Ascending aorta (tissue), 2 donors: ENCODE measurements around the gene DEPDC7. TPM values are rescaled to one million over a fixed set of nuclear protein-coding genes. Genes with fewer than 3 reads are reported as not detected.

Source experiments
- DNase-seq, 2 donors: peaks; one replicate each; pipeline ENCODE4 v3.0.0-alpha.2; 2019; ENCODE audit warnings: low spot score in 2 of 2
- H3K27ac ChIP-seq, 2 donors: fragments of 200-600 bp; sonication (generic); one replicate each; pipeline ENCODE4 v1.5.1; 2016 to 2017; ENCODE audit warnings: mild to moderate bottlenecking in 1 of 2
- H3K27me3 ChIP-seq: fragments of 200-600 bp; sonication (generic); one replicate; pipeline ENCODE4 v1.5.1; 2017
- H3K36me3 ChIP-seq, 2 donors: fragments of 200-600 bp; sonication (generic); one replicate each; pipeline ENCODE4 v1.5.1; 2016
- H3K4me1 ChIP-seq, 2 donors: fragments of 200-600 bp; sonication (generic); one replicate each; pipeline ENCODE4 v1.5.1; 2016 to 2017; ENCODE audit warnings: mild to moderate bottlenecking in 1 of 2
- H3K4me3 ChIP-seq, 2 donors: fragments of 200-600 bp; sonication (generic); one replicate each; pipeline ENCODE4 v1.5.1; 2016 to 2017; ENCODE audit warnings: mild to moderate bottlenecking in 1 of 2
- H3K9me3 ChIP-seq, 2 donors: fragments of 200-600 bp; sonication (generic); one replicate each; pipeline ENCODE4 v1.5.1; 2016
- intact Hi-C: fragments of 100-400 bp; cut with DNase I; formaldehyde crosslinking; loops from one replicate; pipeline ENCODE4 v1.15.1; 2023
- total RNA-seq: library from RNA; depleted of rRNA; stranded (reverse); fragments of >200 nt; gene quantifications from one replicate; pipeline ENCODE4 v1.1.0, GENCODE V29; 2016
- TF ChIP-seq, protein P1 (sequence below), 3 experiments: fragments of 200-600 bp in 2 of 3; fragments of 450-650 bp in 1 of 3; sonication (generic) in 2 of 3; IDR thresholded peaks; one replicate each; pipeline ENCODE4 v1.5.1; 2016 to 2019; ENCODE audit warnings: antibody characterized with exemption in 3 of 3, mild to moderate bottlenecking in 1 of 3, moderate library complexity in 1 of 3

The DEPDC7 gene
- total RNA-seq, 1 donor from 2014 or later: not detected

DNA sequence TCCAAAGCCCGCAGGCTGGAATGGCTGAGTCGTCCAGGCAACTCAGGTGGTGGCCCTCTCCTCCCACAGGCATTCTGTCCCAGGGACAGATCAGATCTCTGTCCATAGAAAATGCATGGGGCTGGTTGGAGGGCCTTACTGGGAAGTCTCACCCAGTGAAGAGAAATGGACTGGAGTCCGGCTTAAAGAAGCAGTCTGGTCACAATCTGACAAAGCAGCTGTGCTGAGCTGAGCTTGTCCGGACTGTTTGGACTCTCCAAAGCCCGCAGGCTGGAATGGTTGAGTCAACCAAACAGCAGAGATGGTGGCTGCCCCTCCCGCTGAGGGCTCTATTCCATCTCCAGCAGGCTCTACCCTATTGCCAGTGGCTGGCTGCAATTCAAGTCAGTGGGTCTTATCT, 14.4 kb upstream of the DEPDC7 start:
- no peaks in the 10 kb centered on the region for H3K27me3 ChIP-seq
- DNase-seq: no peak
- intact Hi-C loops: no loop called here
- no peaks in the 10 kb centered on the region for H3K36me3 ChIP-seq
- no peak overlapping the region for H3K27ac ChIP-seq
- no peaks in the 10 kb centered on the region for H3K4me1 ChIP-seq
- TF ChIP-seq, protein P1, sequence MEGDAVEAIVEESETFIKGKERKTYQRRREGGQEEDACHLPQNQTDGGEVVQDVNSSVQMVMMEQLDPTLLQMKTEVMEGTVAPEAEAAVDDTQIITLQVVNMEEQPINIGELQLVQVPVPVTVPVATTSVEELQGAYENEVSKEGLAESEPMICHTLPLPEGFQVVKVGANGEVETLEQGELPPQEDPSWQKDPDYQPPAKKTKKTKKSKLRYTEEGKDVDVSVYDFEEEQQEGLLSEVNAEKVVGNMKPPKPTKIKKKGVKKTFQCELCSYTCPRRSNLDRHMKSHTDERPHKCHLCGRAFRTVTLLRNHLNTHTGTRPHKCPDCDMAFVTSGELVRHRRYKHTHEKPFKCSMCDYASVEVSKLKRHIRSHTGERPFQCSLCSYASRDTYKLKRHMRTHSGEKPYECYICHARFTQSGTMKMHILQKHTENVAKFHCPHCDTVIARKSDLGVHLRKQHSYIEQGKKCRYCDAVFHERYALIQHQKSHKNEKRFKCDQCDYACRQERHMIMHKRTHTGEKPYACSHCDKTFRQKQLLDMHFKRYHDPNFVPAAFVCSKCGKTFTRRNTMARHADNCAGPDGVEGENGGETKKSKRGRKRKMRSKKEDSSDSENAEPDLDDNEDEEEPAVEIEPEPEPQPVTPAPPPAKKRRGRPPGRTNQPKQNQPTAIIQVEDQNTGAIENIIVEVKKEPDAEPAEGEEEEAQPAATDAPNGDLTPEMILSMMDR (IDR thresholded peaks at IDR 0.05): no peak
- H3K4me3 ChIP-seq: no peak overlapping the region
- no peaks in the 10 kb centered on the region for H3K9me3 ChIP-seq

DNA sequence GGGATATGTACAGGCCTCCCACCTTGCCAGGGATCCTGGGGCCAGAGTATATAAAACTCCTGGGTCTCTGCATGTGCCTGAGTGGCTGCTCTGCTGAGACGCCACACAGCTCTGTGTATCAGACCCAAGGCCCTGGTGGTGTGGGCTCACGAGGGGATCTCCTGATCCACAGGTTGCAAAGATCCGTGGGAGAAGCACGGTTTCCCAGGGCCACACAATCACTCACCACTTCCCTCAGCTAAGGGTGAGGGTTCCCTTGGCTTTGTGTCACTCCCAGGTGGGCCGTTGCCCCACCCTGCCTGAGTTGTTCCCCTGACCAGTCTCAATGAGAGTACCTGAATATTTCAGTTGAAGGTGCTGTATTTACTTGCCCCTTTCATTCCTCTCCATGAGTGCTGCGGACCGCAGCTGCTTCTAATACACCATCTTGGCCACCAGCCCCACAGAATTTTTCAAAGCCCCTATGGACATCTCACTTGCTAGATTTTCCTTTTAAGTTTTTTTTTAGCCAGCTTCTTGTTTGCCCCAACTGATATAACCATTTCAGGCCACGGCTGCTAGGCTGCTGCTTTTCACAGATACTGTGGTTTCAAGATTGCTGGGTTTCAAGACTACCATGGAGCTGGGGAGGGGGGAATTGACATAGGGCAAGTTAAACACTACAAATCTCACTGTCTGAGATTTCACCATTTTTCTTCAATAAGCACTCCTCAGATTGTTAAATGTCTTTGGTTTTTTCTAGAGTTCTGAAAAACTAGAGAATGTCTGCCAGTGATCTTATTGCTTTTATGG, 13.7 kb upstream of the DEPDC7 start:
- no peaks in the 10 kb centered on the region for H3K4me1 ChIP-seq
- H3K9me3 ChIP-seq: no peaks in the 10 kb centered on the region
- intact Hi-C loops: no loop called here
- H3K27me3 ChIP-seq: no peaks in the 10 kb centered on the region
- no peaks in the 10 kb centered on the region for H3K36me3 ChIP-seq
- TF ChIP-seq, protein P1 (IDR thresholded peaks at IDR 0.05): no peak
- H3K4me3 ChIP-seq: no peak overlapping the region
- no peak for DNase-seq
- no peak overlapping the region for H3K27ac ChIP-seq

DNA sequence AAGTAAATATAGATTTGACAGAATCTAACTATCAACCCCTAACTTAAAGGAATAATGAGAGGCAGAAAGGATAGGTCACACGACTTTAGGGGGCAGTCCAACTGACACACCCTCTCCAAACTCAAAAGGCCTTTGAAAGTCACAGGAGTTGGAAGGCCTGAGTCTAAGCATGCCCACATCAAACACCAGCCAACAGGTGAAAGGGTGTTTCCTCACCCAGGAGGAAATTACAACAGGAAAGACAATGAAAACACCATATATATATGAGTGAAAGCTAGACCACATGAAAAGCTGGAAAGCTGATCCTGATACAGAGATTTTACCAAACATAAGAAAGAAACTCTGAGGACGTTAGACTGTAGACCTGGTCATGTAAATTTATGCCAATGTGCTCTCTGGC, 10.5 kb upstream of the DEPDC7 start:
- Histone ChIP-seq H3K9me3 (no peaks in the 10 kb centered on the region), H3K4me1 (no peaks in the 10 kb centered on the region), H3K27ac (no peak overlapping the region), H3K36me3 (no peaks in the 10 kb centered on the region), H3K27me3 (no peaks in the 10 kb centered on the region), H3K4me3 (no peak overlapping the region)
- DNase-seq: no peak
- intact Hi-C loops: no loop called here
- TF ChIP-seq, protein P1 (IDR thresholded peaks at IDR 0.05): no peak

DNA sequence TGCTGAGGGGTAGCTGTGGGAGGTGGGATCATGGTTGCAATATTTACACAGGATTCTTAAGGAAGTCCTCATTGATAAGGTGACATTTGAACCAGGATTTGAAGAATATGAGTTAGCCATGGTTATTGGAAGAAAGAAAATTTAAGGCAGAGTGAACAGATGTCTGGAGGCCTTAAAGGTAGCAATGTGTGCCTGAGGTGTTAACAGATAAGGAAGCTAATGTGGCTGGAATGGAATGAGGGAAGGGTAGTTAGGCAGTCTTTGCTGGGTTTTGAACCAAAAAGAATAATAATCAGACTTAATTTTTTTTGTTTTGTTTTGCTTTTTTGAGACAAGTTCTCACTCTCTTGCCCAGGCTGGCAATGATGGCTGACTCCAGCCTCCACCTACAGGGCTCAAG, 9.7 kb upstream of the DEPDC7 start:
- intact Hi-C loops: no loop called here
- H3K27ac ChIP-seq: no peak overlapping the region
- H3K27me3 ChIP-seq: no peaks in the 10 kb centered on the region
- TF ChIP-seq, protein P1 (IDR thresholded peaks at IDR 0.05): no peak
- H3K4me3 ChIP-seq: no peak overlapping the region
- no peaks in the 10 kb centered on the region for H3K9me3 ChIP-seq
- H3K4me1 ChIP-seq: no peaks in the 10 kb centered on the region
- H3K36me3 ChIP-seq: no peaks in the 10 kb centered on the region
- DNase-seq: no peak

DNA sequence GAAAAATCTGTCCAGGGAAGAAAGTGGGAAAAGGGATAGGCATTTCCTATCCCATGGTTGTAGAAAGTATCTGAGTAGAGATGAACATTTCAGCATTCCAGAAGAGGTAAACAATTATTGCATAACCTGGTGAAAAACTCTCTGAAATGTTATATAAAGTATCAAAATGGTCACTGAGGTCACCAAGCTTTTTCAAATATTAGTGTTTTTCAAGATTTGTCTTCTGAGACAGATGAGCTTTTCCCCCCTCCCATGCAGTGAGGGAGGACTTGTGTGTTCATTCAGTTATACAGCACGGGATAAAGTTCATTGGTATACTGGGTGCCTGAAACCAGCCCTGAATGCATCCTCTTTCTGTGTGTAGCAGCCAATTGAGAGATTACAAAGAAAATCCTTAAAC, 1.9 kb upstream of the DEPDC7 start:
- intact Hi-C loops: no loop called here

More for the DNA sequence above, 1.9 kb upstream of the DEPDC7 start:
- Histone ChIP-seq H3K4me3 (no peak overlapping the region), H3K9me3 (no peaks in the 10 kb centered on the region), H3K27me3 (no peaks in the 10 kb centered on the region), H3K36me3 (no peaks in the 10 kb centered on the region), H3K4me1 (peaks cover 0 to 2% of the 10 kb centered on the region in 2 donors), H3K27ac (no peak overlapping the region)
- DNase-seq: no peak
- TF ChIP-seq, protein P1 (IDR thresholded peaks at IDR 0.05): no peak
